ENCODE measurements around the gene GNAQ. TPM values are rescaled to one million over a fixed set of nuclear protein-coding genes. Genes with fewer than 3 reads are reported as not detected.
"Not testable (repeated sequence)": the region's sequence is repeated elsewhere in the genome, so short reads cannot be mapped to it uniquely, and the experiment has no call there.

The GNAQ gene
- total RNA-seq, 1 donor = 53.1 TPM

- no peak for TF ChIP-seq CTCF (IDR thresholded peaks at IDR 0.05; ENCODE audit: insufficient read depth, low read depth, low read length)
- DNase-seq (ENCODE audit: low read depth) = peak; percentile 43
- no peak overlapping the region for H3K4me3 ChIP-seq (ENCODE audit: low read depth, low read length)
Observed at GRCh38 chr9:77708064-77708815, 323.4 kb downstream of the GNAQ start.

DNA sequence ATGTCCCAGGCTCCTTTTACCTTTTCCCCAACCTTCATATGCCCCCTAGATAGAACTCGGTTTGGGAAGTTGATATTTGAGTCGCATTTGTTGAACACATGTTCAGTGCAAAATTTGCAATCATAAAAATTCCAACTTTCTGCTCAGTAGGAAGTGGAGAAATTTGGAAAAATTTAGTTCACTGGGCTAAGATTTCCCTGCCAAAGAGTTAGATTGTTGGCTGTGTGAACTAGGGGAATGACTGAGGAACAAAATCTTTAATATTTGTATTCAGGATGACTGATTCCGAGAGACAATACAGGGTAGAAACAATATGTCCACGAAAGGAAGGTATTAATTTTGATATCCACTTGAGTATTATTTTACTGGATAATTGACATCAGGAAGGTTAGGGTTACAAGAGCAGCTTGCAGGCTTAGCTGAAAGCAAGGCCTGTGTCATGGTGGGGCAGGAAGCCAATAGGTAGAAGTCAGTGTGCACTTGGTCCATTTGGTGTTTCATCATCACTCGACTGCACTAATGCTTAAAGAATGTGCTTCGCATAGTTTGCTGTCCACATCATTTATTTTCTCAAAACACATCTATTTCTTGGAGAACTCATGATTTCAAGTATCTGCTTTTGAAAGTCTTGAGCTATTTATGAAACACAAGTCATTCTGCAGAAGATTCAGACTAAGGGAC lies 324.1 kb downstream of the GNAQ start:
- DNase-seq (ENCODE audit: low read depth) = peak; percentile 97
- no peak for TF ChIP-seq CTCF (IDR thresholded peaks at IDR 0.05; ENCODE audit: insufficient read depth, low read depth, low read length)
- H3K4me3 ChIP-seq (ENCODE audit: low read depth, low read length) = no peak overlapping the region

DNA sequence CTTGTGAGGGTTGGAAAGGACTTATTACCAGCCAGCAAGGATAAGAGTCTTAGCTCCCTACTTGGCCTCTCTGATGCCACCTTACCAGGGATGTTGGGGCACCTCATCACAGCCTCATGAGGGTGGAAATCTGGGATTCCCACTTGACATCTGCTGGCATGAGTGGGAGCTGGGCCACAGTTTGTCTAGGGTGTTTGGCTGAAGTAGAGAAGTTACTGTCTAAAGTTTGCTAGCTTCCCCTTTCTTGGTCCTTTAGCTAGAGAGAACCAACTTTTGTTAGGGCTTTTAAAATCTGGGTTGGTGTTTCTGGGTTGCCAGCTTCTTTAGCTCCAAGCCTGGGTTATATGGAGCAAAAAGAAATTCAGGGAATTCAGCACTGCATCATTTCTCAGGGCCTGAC lies 326.0 kb downstream of the GNAQ start:
- H3K4me3 ChIP-seq (ENCODE audit: low read depth, low read length) = no peak overlapping the region
- no peak for DNase-seq (ENCODE audit: low read depth)
- no peak for TF ChIP-seq CTCF (IDR thresholded peaks at IDR 0.05; ENCODE audit: insufficient read depth, low read depth, low read length)

DNA sequence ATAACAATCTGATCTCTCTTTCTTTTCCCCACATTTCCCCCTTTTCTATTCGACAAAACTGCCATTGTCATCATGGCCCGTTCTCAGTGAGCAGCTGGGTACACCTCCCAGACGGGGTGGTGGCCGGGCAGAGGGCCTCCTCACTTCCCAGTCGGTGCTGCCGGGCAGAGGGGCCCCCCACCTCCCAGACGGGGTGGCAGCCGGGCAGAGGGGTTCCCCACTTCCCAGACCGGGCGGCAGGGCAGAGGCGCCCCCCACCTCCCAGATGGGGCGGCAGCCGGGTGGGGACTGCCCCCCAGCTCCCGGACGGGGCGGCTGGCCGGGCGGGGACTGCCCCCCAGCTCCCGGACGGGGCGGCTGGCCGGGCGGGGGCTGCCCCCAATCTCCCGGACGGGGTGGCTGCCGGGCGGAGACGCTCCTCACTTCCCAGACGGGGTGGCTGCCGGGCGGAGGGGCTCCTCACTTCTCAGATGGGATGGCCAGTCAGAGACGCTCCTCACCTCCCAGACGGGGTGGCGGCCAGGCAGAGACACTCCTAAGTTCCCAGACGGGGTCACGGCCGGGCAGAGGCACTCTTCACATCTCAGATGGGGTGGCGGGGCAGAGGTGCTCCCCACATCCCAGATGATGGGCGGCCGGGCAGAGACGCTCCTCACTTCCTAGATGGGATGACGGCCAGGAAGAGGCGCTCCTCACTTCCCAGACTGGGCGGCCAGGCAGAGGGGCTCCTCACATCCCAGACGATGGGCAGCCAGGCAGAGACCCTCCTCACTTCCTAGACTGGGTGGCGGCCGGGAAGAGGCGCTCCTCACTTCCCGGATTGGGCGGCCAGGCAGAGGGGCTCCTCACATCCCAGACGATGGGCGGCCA lies 328.9 kb downstream of the GNAQ start:
- not testable (repeated sequence) for H3K4me3 ChIP-seq (ENCODE audit: low read depth, low read length); DNase-seq (ENCODE audit: low read depth)

GRCh38 chr9:77697238-77697984 lies 334.2 kb downstream of the GNAQ start:
- no peak for DNase-seq (ENCODE audit: low read depth)
- TF ChIP-seq CTCF (IDR thresholded peaks at IDR 0.05; ENCODE audit: insufficient read depth, low read depth, low read length) = no peak
- H3K4me3 ChIP-seq (ENCODE audit: low read depth, low read length) = no peak overlapping the region

DNA sequence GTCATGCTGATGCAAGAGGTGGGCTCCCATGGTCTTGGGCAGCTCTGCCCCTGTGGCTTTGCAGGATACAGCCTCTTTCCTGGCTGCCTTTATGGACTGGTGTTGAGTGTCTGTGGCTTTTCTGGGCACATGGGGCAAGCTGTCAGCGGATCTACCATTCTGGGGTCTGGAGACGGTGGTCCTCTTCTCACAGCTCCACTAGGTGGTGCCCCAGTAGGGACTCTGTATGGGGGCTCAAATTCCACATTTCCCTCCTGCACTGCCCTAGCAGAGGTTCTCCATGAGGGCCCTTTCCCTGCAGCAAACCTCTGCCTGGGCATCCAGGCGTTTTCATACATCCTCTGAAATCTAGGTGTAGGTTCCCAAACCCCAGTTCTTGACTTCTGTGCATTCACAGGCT lies 340.9 kb downstream of the GNAQ start:
- H3K4me3 ChIP-seq (ENCODE audit: low read depth, low read length); DNase-seq (ENCODE audit: low read depth): not testable (repeated sequence)

- H3K4me3 ChIP-seq (ENCODE audit: low read depth, low read length) = not testable (repeated sequence)
- DNase-seq (ENCODE audit: low read depth) = peak; percentile 56
Observed at GRCh38 chr9:77690119-77690518, 341.5 kb downstream of the GNAQ start.

GRCh38 chr9:77687737-77688136 lies 343.9 kb downstream of the GNAQ start:
- not testable (repeated sequence) for H3K4me3 ChIP-seq (ENCODE audit: low read depth, low read length)

More at GRCh38 chr9:77687737-77688136, 343.9 kb downstream of the GNAQ start:
- DNase-seq (ENCODE audit: low read depth) = not testable (repeated sequence)

Data from fibroblast of villous mesenchyme (primary cell).